ENCODE measurements around the gene SYNJ2. TPM values are rescaled to one million over a fixed set of nuclear protein-coding genes. Genes with fewer than 3 reads are reported as not detected.

SYNJ2 gene
- total and polyA plus RNA-seq, 3 donors from 2014 or later = 5.8 to 17.7 (median 7.6) TPM

- no peaks in the 10 kb centered on the region for H3K36me3 ChIP-seq (ENCODE audit: low read depth, missing control alignments)
- no peak for DNase-seq
- intact Hi-C loops (cut with DNase I; ENCODE audit: low total_unique reads) = no loop called here
- H3K9me3 ChIP-seq = no peaks in the 10 kb centered on the region
- H3K4me3 ChIP-seq = no peak overlapping the region
- 88 to 96% methylated on average over 19 to 22 of the region's 23 CpGs for WGBS, 2 donors
- H3K4me1 ChIP-seq = peaks cover 10% of the 10 kb centered on the region
- H3K27ac ChIP-seq = no peak overlapping the region
- no peaks in the 10 kb centered on the region for H3K27me3 ChIP-seq
- TF ChIP-seq CTCF (IDR thresholded peaks at IDR 0.05) (no peak), POLR2A (IDR thresholded peaks at IDR 0.05) (no peak)
These were observed 102.0 kb downstream of the SYNJ2 start for GRCh38 chr6:158083455-158084325.

- H3K4me1 ChIP-seq = peaks cover 10% of the 10 kb centered on the region
- TF ChIP-seq POLR2A (IDR thresholded peaks at IDR 0.05) = no peak
- TF ChIP-seq CTCF (IDR thresholded peaks at IDR 0.05) = no peak
- intact Hi-C loops (cut with DNase I; ENCODE audit: low total_unique reads) = no loop called here
- H3K9me3 ChIP-seq = no peaks in the 10 kb centered on the region
- H3K4me3 ChIP-seq = no peak overlapping the region
- no peaks in the 10 kb centered on the region for H3K36me3 ChIP-seq (ENCODE audit: low read depth, missing control alignments)
- DNase-seq = no peak
- 85 to 92% methylated on average over 20 to 21 of the region's 21 CpGs for WGBS, 2 donors
- no peak overlapping the region for H3K27ac ChIP-seq
- H3K27me3 ChIP-seq = no peaks in the 10 kb centered on the region
These were observed 103.8 kb downstream of the SYNJ2 start for GRCh38 chr6:158085261-158086053.

GRCh38 chr6:158086054-158086503 is 104.4 kb downstream of the SYNJ2 start:
- H3K4me3 ChIP-seq = no peak overlapping the region

GRCh38 chr6:158086504-158087223 is 105.0 kb downstream of the SYNJ2 start:
- WGBS, 2 donors = 30 to 44% methylated on average over 29 to 32 of the region's 32 CpGs
- no peak for TF ChIP-seq CTCF (IDR thresholded peaks at IDR 0.05)
- no peak for TF ChIP-seq POLR2A (IDR thresholded peaks at IDR 0.05)
- Histone ChIP-seq H3K9me3 (no peaks in the 10 kb centered on the region), H3K27me3 (no peaks in the 10 kb centered on the region), H3K4me3 (no peak overlapping the region), H3K4me1 (peaks cover 10% of the 10 kb centered on the region), H3K27ac (peak overlapping the region; percentile 84 to 90), H3K36me3 (ENCODE audit: low read depth, missing control alignments) (no peaks in the 10 kb centered on the region)
- intact Hi-C loops (cut with DNase I; ENCODE audit: low total_unique reads) = no loop called here
- DNase-seq = peak; percentile 58

More at GRCh38 chr6:158086054-158086503, 104.4 kb downstream of the SYNJ2 start:
- 71 to 81% methylated on average over 2 of the region's 2 CpGs for WGBS, 2 donors
- Histone ChIP-seq H3K27me3 (no peaks in the 10 kb centered on the region), H3K9me3 (no peaks in the 10 kb centered on the region), H3K27ac (peak overlapping the region in 1 of 2 donors; percentile 90), H3K4me1 (peaks cover 10% of the 10 kb centered on the region), H3K36me3 (ENCODE audit: low read depth, missing control alignments) (no peaks in the 10 kb centered on the region)
- no peak for TF ChIP-seq POLR2A (IDR thresholded peaks at IDR 0.05)
- TF ChIP-seq CTCF (IDR thresholded peaks at IDR 0.05) = no peak
- DNase-seq = no peak
- intact Hi-C loops (cut with DNase I; ENCODE audit: low total_unique reads) = no loop called here
